ENCODE results near the gene FADS6.

Gene FADS6

DNA sequence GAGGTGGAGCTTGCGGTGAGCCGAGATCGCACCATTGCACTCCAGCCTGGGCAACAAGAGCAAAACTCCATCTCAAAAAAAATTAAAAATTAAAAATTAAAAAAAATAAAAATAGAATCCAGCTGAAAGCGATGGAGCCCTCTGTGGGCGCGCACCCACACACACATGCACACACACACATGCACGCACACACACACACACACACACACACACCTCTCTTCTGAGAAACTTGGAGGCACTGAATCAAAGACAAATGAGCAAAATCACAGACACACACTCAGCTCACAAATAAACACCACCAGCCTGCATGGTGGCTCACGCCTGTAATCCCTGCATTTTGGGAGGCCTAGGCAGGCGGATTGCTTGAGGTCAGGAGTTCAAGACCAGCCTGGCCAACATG is 9.6 kb upstream of the FADS6 start:
- in situ Hi-C loops (cut with MboI; ENCODE audit: low sequenced_read_pairs, unreplicated experiment): no loop called here
- no peak for DNase-seq (ENCODE audit: low spot score)
- TF ChIP-seq, protein P1, sequence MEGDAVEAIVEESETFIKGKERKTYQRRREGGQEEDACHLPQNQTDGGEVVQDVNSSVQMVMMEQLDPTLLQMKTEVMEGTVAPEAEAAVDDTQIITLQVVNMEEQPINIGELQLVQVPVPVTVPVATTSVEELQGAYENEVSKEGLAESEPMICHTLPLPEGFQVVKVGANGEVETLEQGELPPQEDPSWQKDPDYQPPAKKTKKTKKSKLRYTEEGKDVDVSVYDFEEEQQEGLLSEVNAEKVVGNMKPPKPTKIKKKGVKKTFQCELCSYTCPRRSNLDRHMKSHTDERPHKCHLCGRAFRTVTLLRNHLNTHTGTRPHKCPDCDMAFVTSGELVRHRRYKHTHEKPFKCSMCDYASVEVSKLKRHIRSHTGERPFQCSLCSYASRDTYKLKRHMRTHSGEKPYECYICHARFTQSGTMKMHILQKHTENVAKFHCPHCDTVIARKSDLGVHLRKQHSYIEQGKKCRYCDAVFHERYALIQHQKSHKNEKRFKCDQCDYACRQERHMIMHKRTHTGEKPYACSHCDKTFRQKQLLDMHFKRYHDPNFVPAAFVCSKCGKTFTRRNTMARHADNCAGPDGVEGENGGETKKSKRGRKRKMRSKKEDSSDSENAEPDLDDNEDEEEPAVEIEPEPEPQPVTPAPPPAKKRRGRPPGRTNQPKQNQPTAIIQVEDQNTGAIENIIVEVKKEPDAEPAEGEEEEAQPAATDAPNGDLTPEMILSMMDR (IDR thresholded peaks at IDR 0.05; ENCODE audit: borderline replicate concordance, control extremely low read depth, extremely low read depth, insufficient read depth, missing control alignments): no peak

DNA sequence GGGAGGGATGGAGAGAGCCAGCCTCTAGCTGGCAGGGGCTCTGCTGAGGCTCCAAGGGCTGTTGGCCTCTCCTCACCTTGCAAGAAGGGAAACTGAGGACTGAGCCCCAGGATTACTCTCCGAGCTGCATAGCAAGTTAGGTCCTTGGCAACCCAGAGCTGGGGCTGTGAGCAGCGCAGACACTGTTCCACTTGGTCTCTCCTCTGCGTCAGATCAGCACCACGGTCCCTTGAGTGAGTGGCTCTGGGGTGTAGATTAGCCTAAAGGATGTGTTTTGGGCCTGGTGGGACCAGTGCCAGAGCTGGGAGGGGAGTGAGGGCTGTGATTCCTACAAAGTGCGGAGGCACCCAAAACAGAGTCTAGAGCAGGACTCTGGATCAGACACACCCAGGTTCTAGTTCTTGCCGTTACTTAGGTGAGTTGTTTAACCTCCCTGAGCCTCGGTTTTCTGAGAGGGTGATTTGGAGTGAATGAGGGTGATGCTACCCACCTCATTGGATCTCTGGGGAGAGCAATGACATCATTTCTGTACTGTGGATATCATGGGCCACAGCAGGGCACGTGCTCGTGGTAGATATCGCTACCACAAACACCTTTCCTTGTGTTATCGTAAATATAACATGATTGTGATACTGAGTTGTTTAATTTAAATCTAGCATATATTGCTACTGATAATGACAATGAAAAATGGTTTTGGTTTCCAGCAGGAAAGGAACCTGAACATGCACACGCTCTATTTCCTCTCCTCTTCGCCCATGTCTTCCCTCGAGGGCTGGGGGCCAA is 8.1 kb upstream of the FADS6 start:
- TF ChIP-seq, protein P1 (IDR thresholded peaks at IDR 0.05; ENCODE audit: borderline replicate concordance, control extremely low read depth, extremely low read depth, insufficient read depth, missing control alignments): no peak
- no peak for DNase-seq (ENCODE audit: low spot score)
- in situ Hi-C loops (cut with MboI; ENCODE audit: low sequenced_read_pairs, unreplicated experiment): no loop called here

DNA sequence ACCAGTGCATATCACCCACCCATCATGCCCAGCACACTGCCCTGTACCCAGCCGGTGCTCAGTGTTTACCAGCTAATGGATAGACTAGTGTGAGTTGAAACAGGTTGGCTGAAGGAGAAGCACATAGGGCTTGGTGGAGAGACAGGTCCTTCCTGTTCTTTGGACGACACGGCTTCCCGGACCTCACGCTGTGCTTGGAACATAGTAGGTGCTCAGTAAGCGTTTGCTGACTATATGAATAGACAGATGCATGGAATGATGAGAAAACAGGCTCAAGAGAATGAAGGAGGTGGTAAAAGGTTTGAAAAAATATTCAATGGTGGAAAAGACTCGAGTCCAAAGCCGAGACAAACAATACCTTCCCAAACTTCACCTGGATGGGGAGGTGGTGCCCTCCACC is 6.8 kb upstream of the FADS6 start:
- no peak for DNase-seq (ENCODE audit: low spot score)
- in situ Hi-C loops (cut with MboI; ENCODE audit: low sequenced_read_pairs, unreplicated experiment): no loop called here
- TF ChIP-seq, protein P1 (IDR thresholded peaks at IDR 0.05; ENCODE audit: borderline replicate concordance, control extremely low read depth, extremely low read depth, insufficient read depth, missing control alignments): no peak

DNA sequence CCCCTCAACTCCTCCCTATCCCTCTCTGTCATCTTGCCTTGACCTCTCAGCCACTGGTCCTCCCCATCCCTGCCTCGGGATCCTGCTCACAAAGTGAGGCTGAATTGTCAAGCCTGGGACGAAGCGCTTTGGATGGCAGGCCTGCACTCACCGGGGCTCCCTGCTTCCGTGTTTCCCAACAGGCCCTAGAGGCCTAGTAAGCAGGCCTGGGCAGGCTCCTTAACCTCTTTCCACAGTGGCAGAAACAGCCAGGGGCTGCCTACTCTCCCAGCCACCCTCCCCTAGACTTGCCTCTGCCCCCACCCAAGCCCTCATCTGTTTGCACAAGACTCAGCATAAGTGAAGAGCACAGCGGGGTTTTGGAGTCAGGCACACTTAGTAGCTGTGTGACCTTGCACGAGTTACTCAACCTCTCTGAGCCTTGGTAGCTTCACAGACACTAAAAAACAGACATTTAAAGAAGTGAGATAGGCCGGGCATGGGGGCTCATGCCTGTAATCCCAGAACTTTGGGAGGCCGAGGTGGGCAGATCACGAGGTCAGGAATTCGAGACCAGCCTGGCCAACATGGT is 5.0 kb upstream of the FADS6 start:
- in situ Hi-C loops (cut with MboI; ENCODE audit: low sequenced_read_pairs, unreplicated experiment): no loop called here
- TF ChIP-seq, protein P1 (IDR thresholded peaks at IDR 0.05; ENCODE audit: borderline replicate concordance, control extremely low read depth, extremely low read depth, insufficient read depth, missing control alignments): no peak
- DNase-seq (ENCODE audit: low spot score): no peak

DNA sequence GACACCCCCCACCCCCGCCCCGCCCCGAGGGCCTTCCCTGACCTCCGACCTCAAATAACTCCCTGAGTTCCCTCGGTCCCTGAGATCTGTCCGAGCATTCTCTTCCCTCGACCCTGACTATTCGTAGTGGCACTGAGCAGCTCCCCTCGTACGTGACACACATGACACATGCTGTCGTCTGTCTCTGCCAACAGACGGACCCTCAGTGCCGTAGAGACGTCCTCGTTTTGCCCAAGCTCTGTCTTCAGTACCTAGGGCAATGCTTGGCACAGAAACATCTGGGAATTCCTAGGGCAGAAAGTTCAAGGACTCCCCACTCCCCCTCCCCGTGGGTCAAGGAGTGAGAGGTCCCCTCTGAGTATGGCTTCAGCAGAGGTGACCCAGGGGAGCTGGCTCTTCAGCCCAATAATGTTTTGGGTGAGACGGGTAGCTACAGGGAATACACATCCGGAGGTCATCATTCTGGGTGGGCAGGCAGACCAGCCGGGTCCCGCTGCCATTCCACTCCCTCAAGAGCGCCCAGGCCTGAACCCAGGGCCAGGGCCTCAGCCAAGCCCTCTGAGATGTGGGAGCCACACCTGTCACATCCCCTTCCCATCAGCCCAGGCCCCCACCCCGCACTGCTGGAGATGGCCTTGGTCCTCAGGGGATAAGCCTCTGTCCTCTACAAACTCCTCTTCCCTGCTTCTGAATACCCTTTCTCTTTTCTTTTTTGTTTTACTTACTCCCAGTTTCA is 671 bp upstream of the FADS6 start:
- in situ Hi-C loops (cut with MboI; ENCODE audit: low sequenced_read_pairs, unreplicated experiment): no loop called here
- DNase-seq (ENCODE audit: low spot score): no peak
- TF ChIP-seq, protein P1 (IDR thresholded peaks at IDR 0.05; ENCODE audit: borderline replicate concordance, control extremely low read depth, extremely low read depth, insufficient read depth, missing control alignments): no peak

DNA sequence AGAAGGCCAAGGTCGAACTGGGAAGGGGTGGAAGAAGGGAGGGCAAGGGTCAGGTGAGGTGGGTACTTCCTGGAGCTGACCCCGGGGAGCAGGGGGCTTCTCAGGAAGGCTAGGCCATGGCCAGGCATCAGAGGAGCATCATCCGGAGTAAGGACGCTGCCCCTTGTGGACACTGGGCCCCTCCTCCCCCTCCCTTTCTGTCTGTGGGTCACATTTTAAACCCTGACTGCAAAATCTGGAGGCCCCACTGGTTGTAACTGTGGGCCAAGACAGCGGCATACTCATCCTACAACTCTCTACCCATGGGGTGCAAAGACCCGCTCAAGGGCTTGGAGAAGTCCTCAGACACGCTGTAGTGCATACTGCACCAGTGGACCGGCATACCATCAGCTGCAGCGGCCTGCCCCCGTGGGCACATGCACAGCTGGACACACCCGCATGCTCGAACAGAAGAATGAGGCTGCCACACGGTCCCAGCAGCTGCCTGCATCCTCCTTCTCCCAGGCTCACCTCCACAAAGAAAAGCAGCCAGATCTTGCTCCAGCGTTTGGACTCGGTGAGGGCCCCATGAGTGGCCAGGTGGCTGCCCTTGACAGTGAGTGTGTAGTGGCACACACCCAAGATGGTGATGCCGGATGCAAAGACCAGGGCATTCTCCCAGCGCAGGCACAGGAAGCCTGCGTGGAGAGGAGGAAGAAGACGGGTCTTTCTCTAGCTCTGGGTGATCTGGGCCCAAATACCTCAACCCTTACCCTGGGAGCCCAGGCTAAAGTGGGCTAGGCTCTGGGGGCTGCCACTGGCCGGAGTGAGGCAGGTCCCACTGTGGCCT is 1.2 kb downstream of the FADS6 start:
- in situ Hi-C loops (cut with MboI; ENCODE audit: low sequenced_read_pairs, unreplicated experiment): no loop called here
- DNase-seq (ENCODE audit: low spot score): no peak
- TF ChIP-seq, protein P1 (IDR thresholded peaks at IDR 0.05; ENCODE audit: borderline replicate concordance, control extremely low read depth, extremely low read depth, insufficient read depth, missing control alignments): no peak
